Stomach (tissue), 9 donors: ENCODE data around the gene PRRC1. TPM values are rescaled to one million over a fixed set of nuclear protein-coding genes. Genes with fewer than 3 reads are reported as not detected.

ENCODE experiments used
- DNase-seq, 2 donors: peaks; one replicate each; pipeline versions ENCODE4 v3.0.0 to v3.0.0-alpha.2; 2013 to 2019
- H3K27ac ChIP-seq, 5 donors: fragments of 200-600 bp in 4 of 5; sonication (generic) in 4 of 5; one replicate each; pipeline ENCODE4 v1.5.1; 2013 to 2019; ENCODE audit warnings: mild to moderate bottlenecking in 1 of 5, moderate library complexity in 1 of 5
- H3K27me3 ChIP-seq, 3 donors: fragments of 200-600 bp; sonication (generic); one replicate each; pipeline ENCODE4 v1.5.1; 2017 to 2019; ENCODE audit warnings: mixed run types in 1 of 3
- H3K36me3 ChIP-seq, 4 donors: fragments of 200-600 bp; sonication (generic); 1 replicate in 3 of 4; 2 replicates in 1 of 4; pipeline ENCODE4 v1.5.1; 2016 to 2019
- H3K4me1 ChIP-seq, 4 donors: fragments of 200-600 bp; sonication (generic); one replicate each; pipeline ENCODE4 v1.5.1; 2016 to 2019
- H3K4me3 ChIP-seq, 4 donors: fragments of 200-600 bp; sonication (generic) in 3 of 4; one replicate each; pipeline ENCODE4 v1.5.1; 2016 to 2019; ENCODE audit warnings: mild to moderate bottlenecking in 1 of 4
- H3K9me3 ChIP-seq, 4 donors: fragments of 200-600 bp; sonication (generic); one replicate each; pipeline ENCODE4 v1.5.1; 2016 to 2019
- EP300 ChIP-seq: sonication (generic); formaldehyde crosslinking; IDR thresholded peaks from one replicate; pipeline ENCODE4 v1.6.1; 2017; ENCODE audit warnings: antibody characterized with exemption
- POLR2A ChIP-seq, 4 donors: fragments of 450-650 bp; IDR thresholded peaks; one replicate each; pipeline ENCODE4 v1.6.1; 2016; ENCODE audit warnings: antibody characterized with exemption in 4 of 4, control low read depth in 2 of 4, mild to moderate bottlenecking in 1 of 4, moderate library complexity in 1 of 4
- POLR2AphosphoS5 ChIP-seq, 3 donors: sonication (generic); formaldehyde crosslinking; IDR thresholded peaks; one replicate each; pipeline ENCODE4 v1.6.1; 2016; ENCODE audit warnings: antibody characterized with exemption in 3 of 3
- WGBS, 5 donors: extraction: QIAGEN DNeasy Blood & Tissue Kit in 3 of 5; methylation state at CpG; one replicate each; pipeline versions ENCODE4 v1.1.5 to v1.1.7; 2013 to 2018; 5-methylcytosine and 5-hydroxymethylcytosine counted together
- intact Hi-C: fragments of 100-400 bp; cut with DNase I; formaldehyde crosslinking; loops from one replicate; pipeline ENCODE4 v1.15.1; 2023; ENCODE audit warnings: low total_unique reads
- polyA plus RNA-seq, 3 donors: library from polyadenylated mRNA; stranded (reverse); fragments of 200-250 nt; gene quantifications; one replicate each; pipeline ENCODE4 v1.2.3, GENCODE V29; 2013
- total RNA-seq, 5 donors: library from RNA; depleted of rRNA; stranded (reverse); fragments of >200 nt; gene quantifications; one replicate each; pipeline versions ENCODE4 v1.1.0 to v1.2.3, GENCODE V29; 2014 to 2016
- TF ChIP-seq, protein P1 (sequence below), 7 experiments: fragments of 450-650 bp in 4 of 7; fragments of 200-600 bp in 3 of 7; sonication (generic) in 3 of 7; IDR thresholded peaks; one replicate each; pipeline ENCODE4 v1.5.1; 2016 to 2019; ENCODE audit warnings: antibody characterized with exemption in 7 of 7, control low read depth in 2 of 7, mild to moderate bottlenecking in 1 of 7
- donor health status: healthy with polysubstance abuse.
- donor health status: Bipolar disorder and iron deficiency.
- donor health status: healthy.

The PRRC1 gene
- total and polyA plus RNA-seq, 8 donors, result 12.5 to 82.8 (median 30.5) TPM

DNA sequence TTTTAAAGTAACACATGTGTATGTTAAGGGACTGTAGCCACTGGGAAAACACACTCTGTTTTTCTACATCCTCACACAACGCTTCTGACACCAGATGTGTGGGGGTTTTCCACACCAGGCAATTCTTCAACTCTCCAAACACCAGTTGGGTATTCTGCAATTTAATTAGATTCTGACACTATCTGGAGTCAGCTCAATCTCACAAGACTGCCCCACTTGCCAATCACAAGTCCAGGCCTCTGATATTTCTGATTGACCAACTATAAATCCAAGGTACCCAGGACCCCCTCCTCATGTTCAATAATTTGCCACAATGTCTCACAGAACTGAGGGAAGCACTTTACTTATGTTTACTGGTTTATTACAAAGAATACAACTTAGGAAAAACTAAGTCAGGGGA, 70.9 kb downstream of the PRRC1 start:
- intact Hi-C loops, result no loop called here
- 78 to 89% (median 81%) methylated on average over 1 of the region's 1 CpG for WGBS, 5 donors
- H3K27me3 ChIP-seq, result no peaks in the 10 kb centered on the region
- H3K4me1 ChIP-seq, result no peaks in the 10 kb centered on the region
- H3K27ac ChIP-seq, result no peak overlapping the region
- no peaks in the 10 kb centered on the region for H3K36me3 ChIP-seq
- no peak for DNase-seq
- TF ChIP-seq POLR2AphosphoS5 (IDR thresholded peaks at IDR 0.05) (no peak), POLR2A (IDR thresholded peaks at IDR 0.05) (no peak), EP300 (no peak)
- TF ChIP-seq, protein P1, sequence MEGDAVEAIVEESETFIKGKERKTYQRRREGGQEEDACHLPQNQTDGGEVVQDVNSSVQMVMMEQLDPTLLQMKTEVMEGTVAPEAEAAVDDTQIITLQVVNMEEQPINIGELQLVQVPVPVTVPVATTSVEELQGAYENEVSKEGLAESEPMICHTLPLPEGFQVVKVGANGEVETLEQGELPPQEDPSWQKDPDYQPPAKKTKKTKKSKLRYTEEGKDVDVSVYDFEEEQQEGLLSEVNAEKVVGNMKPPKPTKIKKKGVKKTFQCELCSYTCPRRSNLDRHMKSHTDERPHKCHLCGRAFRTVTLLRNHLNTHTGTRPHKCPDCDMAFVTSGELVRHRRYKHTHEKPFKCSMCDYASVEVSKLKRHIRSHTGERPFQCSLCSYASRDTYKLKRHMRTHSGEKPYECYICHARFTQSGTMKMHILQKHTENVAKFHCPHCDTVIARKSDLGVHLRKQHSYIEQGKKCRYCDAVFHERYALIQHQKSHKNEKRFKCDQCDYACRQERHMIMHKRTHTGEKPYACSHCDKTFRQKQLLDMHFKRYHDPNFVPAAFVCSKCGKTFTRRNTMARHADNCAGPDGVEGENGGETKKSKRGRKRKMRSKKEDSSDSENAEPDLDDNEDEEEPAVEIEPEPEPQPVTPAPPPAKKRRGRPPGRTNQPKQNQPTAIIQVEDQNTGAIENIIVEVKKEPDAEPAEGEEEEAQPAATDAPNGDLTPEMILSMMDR (IDR thresholded peaks at IDR 0.05), result no peak
- H3K9me3 ChIP-seq, result no peaks in the 10 kb centered on the region
- no peak overlapping the region for H3K4me3 ChIP-seq

DNA sequence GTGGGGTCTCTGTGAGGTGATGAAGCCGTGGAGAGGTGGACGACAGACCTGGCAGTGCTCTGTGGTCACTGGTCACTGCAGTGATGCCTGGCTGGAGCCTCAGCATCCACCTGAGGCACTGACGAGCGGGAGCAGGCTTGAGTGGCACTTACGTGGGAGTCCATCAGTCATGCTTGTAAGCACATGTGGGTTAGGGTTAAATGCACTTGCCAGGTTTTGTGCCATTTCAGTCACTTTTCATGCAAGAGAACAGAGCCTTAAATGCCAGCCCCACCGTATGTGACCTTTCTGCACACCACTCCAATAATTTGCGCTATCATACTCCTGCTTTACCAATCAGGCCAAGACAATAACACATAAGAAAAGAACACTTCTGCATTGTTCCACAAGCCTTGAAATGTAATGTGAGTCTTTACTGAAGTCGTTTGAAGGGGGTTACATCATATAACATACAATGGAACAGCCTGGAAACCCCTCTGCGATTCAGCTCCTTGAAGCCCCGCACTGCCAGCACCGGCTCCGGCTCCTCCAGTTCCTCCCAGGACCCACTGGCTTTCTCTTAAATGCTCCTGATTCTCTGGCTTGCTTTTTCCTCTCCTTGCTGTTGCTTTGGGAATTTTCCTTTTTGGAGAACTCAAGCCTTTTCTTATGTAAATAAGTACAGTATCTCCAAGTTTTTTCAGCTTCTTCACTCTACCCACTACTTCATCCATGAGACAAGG, 72.0 kb downstream of the PRRC1 start:
- Histone ChIP-seq H3K4me1 (no peaks in the 10 kb centered on the region), H3K27me3 (no peaks in the 10 kb centered on the region), H3K4me3 (no peak overlapping the region), H3K9me3 (no peaks in the 10 kb centered on the region), H3K36me3 (no peaks in the 10 kb centered on the region), H3K27ac (no peak overlapping the region)
- WGBS, 5 donors, result 79 to 87% (median 82%) methylated on average over 12 of the region's 12 CpGs
- TF ChIP-seq EP300, result no peak
- no peak for TF ChIP-seq POLR2A (IDR thresholded peaks at IDR 0.05)
- TF ChIP-seq, protein P1 (IDR thresholded peaks at IDR 0.05), result no peak
- no peak for TF ChIP-seq POLR2AphosphoS5 (IDR thresholded peaks at IDR 0.05)
- no peak for DNase-seq
- intact Hi-C loops, result no loop called here

GRCh38 chr5:127590156-127590722, 72.8 kb downstream of the PRRC1 start:
- no peak for DNase-seq
- H3K27ac ChIP-seq, result no peak overlapping the region
- H3K4me3 ChIP-seq, result no peak overlapping the region
- WGBS, 5 donors, result 30 to 66% (median 55%) methylated on average over 6 of the region's 6 CpGs
- TF ChIP-seq EP300 (no peak), POLR2AphosphoS5 (IDR thresholded peaks at IDR 0.05) (no peak), POLR2A (IDR thresholded peaks at IDR 0.05) (no peak)
- TF ChIP-seq, protein P1 (IDR thresholded peaks at IDR 0.05), result no peak
- no peaks in the 10 kb centered on the region for H3K9me3 ChIP-seq
- H3K27me3 ChIP-seq, result no peaks in the 10 kb centered on the region
- no peaks in the 10 kb centered on the region for H3K4me1 ChIP-seq
- intact Hi-C loops, result no loop called here
- no peaks in the 10 kb centered on the region for H3K36me3 ChIP-seq

- H3K36me3 ChIP-seq, result no peaks in the 10 kb centered on the region
- no peak overlapping the region for H3K4me3 ChIP-seq
- DNase-seq, result no peak
- H3K4me1 ChIP-seq, result peaks cover 0 to 7% (median 0%) of the 10 kb centered on the region in 4 donors
- TF ChIP-seq, protein P1 (IDR thresholded peaks at IDR 0.05), result no peak
- TF ChIP-seq POLR2A (IDR thresholded peaks at IDR 0.05), result no peak
- no peak overlapping the region for H3K27ac ChIP-seq
- no peaks in the 10 kb centered on the region for H3K9me3 ChIP-seq
- H3K27me3 ChIP-seq, result no peaks in the 10 kb centered on the region
- WGBS, 5 donors, result 52 to 67% (median 62%) methylated on average over 9 of the region's 9 CpGs
- intact Hi-C loops, result no loop called here
These were observed 78.3 kb downstream of the PRRC1 start for GRCh38 chr5:127595484-127596368.
